Nephron progenitor cell (in vitro differentiated cells): ENCODE results near the gene DDIAS.
A peak's percentile ranks its signal among the peaks of the same experiment; 100 is the strongest.
"Not testable (repeated sequence)": the region's sequence is repeated elsewhere in the genome, so short reads cannot be mapped to it uniquely, and the experiment has no call there.

Source experiments
- DNase-seq: peaks from one replicate; pipeline ENCODE4 v3.0.0; 2021
- H3K27ac Mint-ChIP-seq: 2 replicates; pipeline ENCODE4 v1.8.0; 2021; ENCODE audit warnings: mild to moderate bottlenecking, moderate library complexity, mixed read lengths
- H3K27me3 Mint-ChIP-seq: 2 replicates; pipeline ENCODE4 v1.8.0; 2021; ENCODE audit warnings: mild to moderate bottlenecking, low read depth, mixed read lengths; ENCODE audit not compliant: poor library complexity
- H3K36me3 Mint-ChIP-seq: 2 replicates; pipeline ENCODE4 v1.8.0; 2021; ENCODE audit warnings: low read depth, mixed read lengths
- H3K4me1 Mint-ChIP-seq: 2 replicates; pipeline ENCODE4 v1.8.0; 2021; ENCODE audit warnings: mixed read lengths
- H3K4me3 Mint-ChIP-seq: 2 replicates; pipeline ENCODE4 v1.8.0; 2021; ENCODE audit warnings: mild to moderate bottlenecking, moderate library complexity, mixed read lengths
- H3K9me3 Mint-ChIP-seq: 2 replicates; pipeline ENCODE4 v1.8.0; 2021; ENCODE audit warnings: mild to moderate bottlenecking, moderate library complexity, mixed read lengths
- CTCF ChIP-seq: fragments of 200-600 bp; sonication (generic); IDR thresholded peaks from 2 replicates; pipeline ENCODE4 v1.5.0; 2021; ENCODE audit warnings: antibody characterized with exemption

DDIAS gene

DNA sequence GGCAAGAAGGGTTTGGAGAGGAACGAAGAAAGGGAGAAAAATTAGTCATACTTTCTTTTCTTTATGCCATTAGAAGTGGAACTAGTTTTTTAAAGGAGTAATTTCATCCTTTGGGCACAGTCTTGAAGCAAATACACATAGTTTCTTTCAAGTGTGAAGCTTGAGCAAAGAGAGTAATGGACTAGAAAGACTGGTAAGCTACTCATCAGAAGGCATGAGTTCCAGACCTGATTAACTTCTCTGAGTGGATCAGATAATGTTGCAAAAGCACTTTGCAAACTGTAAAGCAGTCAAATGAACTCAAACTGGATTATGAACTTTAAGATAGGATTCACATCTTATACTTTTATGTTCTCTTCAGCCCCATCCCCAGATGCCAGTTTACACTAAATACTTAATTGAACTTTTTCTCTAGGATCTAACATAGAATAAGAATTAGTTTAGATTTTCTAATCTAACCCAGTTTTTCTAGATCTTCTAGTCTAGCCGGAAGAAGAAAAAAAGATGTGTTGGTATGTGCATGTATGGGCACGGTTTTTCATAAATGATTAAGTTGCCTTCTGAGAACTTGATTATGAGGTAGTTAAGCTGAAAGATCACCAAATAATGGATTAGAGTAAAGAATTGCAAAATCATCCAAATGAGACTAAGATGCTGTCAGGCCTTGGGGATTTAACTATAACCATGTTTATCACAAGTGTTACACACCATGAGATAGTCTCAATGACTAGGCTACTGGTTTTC lies 2.5 kb downstream of the DDIAS start:
- Mint-ChIP-seq H3K4me3 (no peak overlapping the region), H3K27me3 (no peaks in the 10 kb centered on the region), H3K9me3 (no peaks in the 10 kb centered on the region), H3K36me3 (no peaks in the 10 kb centered on the region), H3K4me1 (peaks cover 58% of the 10 kb centered on the region), H3K27ac (no peak overlapping the region)
- DNase-seq = no peak
- no peak for TF ChIP-seq CTCF

- H3K4me1 Mint-ChIP-seq = peaks cover 49% of the 10 kb centered on the region
- peak; percentile 72 for TF ChIP-seq CTCF
- H3K9me3 Mint-ChIP-seq = peaks cover 11% of the 10 kb centered on the region
- H3K27ac Mint-ChIP-seq = no peak overlapping the region
- peaks cover 15% of the 10 kb centered on the region for H3K36me3 Mint-ChIP-seq
- no peak for DNase-seq
- H3K27me3 Mint-ChIP-seq = no peaks in the 10 kb centered on the region
- H3K4me3 Mint-ChIP-seq = no peak overlapping the region
Observed at GRCh38 chr11:82906236-82906635, 4.7 kb downstream of the DDIAS start.

DNA sequence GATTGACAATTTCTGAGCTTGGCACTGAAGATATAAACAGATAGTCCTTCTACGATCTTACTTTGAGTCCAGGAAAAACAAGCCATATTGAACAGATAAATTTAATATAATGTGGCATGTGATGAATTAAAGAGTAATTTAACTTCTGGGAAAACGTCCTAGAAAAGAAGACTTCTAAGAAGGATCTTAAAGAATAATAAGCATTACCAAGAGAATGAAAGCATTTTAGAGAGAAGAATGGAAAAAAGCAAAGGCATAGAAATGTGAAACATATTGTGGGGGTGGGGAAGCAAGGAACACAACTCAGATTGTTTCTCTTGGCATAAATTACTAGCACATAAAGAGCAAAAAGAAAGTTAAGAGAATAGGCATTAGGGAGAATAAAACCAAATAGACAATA lies 5.4 kb downstream of the DDIAS start:
- Mint-ChIP-seq H3K27me3 (no peaks in the 10 kb centered on the region), H3K36me3 (peaks cover 22% of the 10 kb centered on the region), H3K9me3 (peaks cover 18% of the 10 kb centered on the region), H3K27ac (no peak overlapping the region), H3K4me1 (peaks cover 47% of the 10 kb centered on the region), H3K4me3 (no peak overlapping the region)
- TF ChIP-seq CTCF = no peak
- no peak for DNase-seq

- Mint-ChIP-seq H3K27me3 (no peaks in the 10 kb centered on the region), H3K4me1 (peaks cover 42% of the 10 kb centered on the region), H3K36me3 (peaks cover 26% of the 10 kb centered on the region), H3K27ac (no peak overlapping the region), H3K9me3 (peaks cover 22% of the 10 kb centered on the region), H3K4me3 (no peak overlapping the region)
- TF ChIP-seq CTCF = no peak
- no peak for DNase-seq
Observed at GRCh38 chr11:82907371-82907770, 5.8 kb downstream of the DDIAS start.

DNA sequence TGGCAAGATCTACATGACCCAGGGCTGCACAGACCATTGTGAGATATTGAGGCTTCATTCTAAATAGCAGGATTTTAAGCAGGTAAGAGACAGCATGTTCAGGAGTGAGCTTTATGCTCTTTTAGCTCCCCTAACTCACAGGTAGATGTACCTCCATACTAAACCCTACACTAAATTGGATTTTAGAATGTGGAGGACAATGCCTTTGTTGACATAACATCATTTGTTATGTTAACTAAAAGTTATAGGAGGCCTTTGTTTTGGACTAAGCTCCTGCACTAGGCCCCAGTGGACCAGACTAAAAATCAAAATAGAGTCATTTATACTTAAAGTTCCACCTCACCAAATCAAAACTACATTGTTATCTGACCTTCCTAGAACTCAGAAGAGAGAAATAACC lies 6.8 kb downstream of the DDIAS start:
- Mint-ChIP-seq H3K4me3 (no peak overlapping the region), H3K9me3 (peaks cover 32% of the 10 kb centered on the region), H3K27me3 (no peaks in the 10 kb centered on the region), H3K4me1 (peaks cover 33% of the 10 kb centered on the region), H3K36me3 (peaks cover 35% of the 10 kb centered on the region), H3K27ac (peak overlapping the region; percentile 50)
- TF ChIP-seq CTCF = no peak
- no peak for DNase-seq

GRCh38 chr11:82909015-82909640 lies 7.6 kb downstream of the DDIAS start:
- no peak for TF ChIP-seq CTCF
- Mint-ChIP-seq H3K36me3 (peaks cover 39% of the 10 kb centered on the region), H3K27me3 (no peaks in the 10 kb centered on the region), H3K9me3 (peaks cover 34% of the 10 kb centered on the region), H3K4me3 (no peak overlapping the region), H3K27ac (peak overlapping the region; percentile 20), H3K4me1 (peaks cover 29% of the 10 kb centered on the region)
- DNase-seq = no peak

GRCh38 chr11:82919786-82920185 lies 18.2 kb downstream of the DDIAS start:
- Mint-ChIP-seq H3K36me3 (peaks cover 93% of the 10 kb centered on the region), H3K9me3 (peaks cover 26% of the 10 kb centered on the region), H3K27ac (peak overlapping the region; percentile 4)
- DNase-seq, H3K27me3 Mint-ChIP-seq, H3K4me1 Mint-ChIP-seq, H3K4me3 Mint-ChIP-seq: not testable (repeated sequence)

GRCh38 chr11:82920227-82920626 lies 18.7 kb downstream of the DDIAS start:
- Mint-ChIP-seq H3K27ac (peak overlapping the region; percentile 4), H3K36me3 (peaks cover 92% of the 10 kb centered on the region), H3K9me3 (peaks cover 26% of the 10 kb centered on the region)
- DNase-seq, H3K4me3 Mint-ChIP-seq, H3K27me3 Mint-ChIP-seq, H3K4me1 Mint-ChIP-seq: not testable (repeated sequence)
